ENCODE results near the gene FANCI.

FANCI gene

DNA sequence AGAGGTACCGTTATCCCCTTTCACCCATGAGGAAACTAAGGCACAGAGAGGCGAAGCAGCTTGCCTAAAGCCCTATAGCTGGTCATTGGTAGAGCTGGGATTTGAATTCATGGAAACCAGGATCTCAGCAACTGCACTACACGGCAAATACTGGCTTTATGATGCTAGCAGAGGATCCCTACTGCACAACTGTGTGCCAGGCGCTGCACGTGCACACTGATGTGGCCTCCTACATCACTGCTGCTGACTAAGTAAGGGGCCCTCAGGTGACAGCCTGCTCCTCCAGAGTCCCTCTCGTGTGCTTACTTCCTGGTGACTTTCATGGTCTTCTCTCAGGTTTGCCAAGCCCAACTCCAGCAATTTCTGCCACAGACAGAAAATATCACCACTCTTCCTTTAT, 94.3 kb downstream of the FANCI start:
- Histone ChIP-seq H3K27me3 (ENCODE audit: insufficient read depth, low read length, poor library complexity) (no peaks in the 10 kb centered on the region), H2BK120ac (ENCODE audit: low read depth, low read length) (no peak overlapping the region), H3K4me2 (ENCODE audit: low read length) (no peak overlapping the region), H4K5ac (ENCODE audit: low read length) (no peak overlapping the region), H3K4ac (ENCODE audit: low read depth, low read length) (no peak overlapping the region), H3K4me3 (ENCODE audit: low read length) (no peak overlapping the region), H3K79me1 (ENCODE audit: low read length) (peaks cover 5% of the 10 kb centered on the region), H3K18ac (ENCODE audit: low read length) (no peak overlapping the region), H3K79me2 (ENCODE audit: control insufficient read depth, insufficient read depth, low read length) (peaks cover 9% of the 10 kb centered on the region), H3K27ac (ENCODE audit: low read depth, low read length) (no peak overlapping the region), H3K9ac (ENCODE audit: low read length) (no peak overlapping the region), H2BK5ac (ENCODE audit: low read length) (no peak overlapping the region), H2BK15ac (replicated peaks; ENCODE audit: low read depth) (no peak overlapping the region), H3K23ac (ENCODE audit: low read length) (no peak overlapping the region), H3K36me3 (ENCODE audit: control insufficient read depth, insufficient read depth, low read length) (peaks cover under 1% of the 10 kb centered on the region), H3K4me1 (ENCODE audit: control insufficient read depth, low read depth, low read length) (no peaks in the 10 kb centered on the region), H4K8ac (ENCODE audit: low read depth, low read length) (no peak overlapping the region), H2AK5ac (ENCODE audit: low read length) (no peak overlapping the region), H3K56ac (ENCODE audit: low read length) (no peak overlapping the region)
- no CpG with 5 or more reads among the region's 6 CpGs for WGBS (ENCODE audit: extremely low coverage, insufficient coverage, low lambda C conversion rate)
- DNase-seq: no peak

DNA sequence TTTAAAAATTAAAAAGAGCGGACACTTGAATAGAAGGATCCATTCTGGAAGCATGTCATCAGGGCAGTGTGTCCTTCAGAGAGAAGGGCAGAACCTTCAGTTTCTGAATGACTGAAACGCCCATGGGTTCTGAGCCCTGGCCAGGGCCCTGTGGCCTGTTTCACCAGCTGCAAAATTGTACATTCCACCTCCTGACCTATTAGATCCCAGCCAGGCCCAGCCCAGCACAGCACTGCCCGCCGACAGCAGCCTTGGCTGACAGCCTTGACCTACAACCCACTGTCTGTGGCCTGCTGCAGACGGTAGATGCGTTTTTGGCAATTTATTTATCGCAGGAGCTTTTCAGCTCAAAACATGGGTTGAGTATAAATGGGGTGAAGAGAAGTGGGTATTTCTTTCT, 96.8 kb downstream of the FANCI start:
- Histone ChIP-seq H4K5ac (ENCODE audit: low read length) (no peak overlapping the region), H3K9ac (ENCODE audit: low read length) (no peak overlapping the region), H3K4me3 (ENCODE audit: low read length) (no peak overlapping the region), H2AK5ac (ENCODE audit: low read length) (no peak overlapping the region), H3K56ac (ENCODE audit: low read length) (no peak overlapping the region), H4K8ac (ENCODE audit: low read depth, low read length) (no peak overlapping the region), H3K79me1 (ENCODE audit: low read length) (no peaks in the 10 kb centered on the region), H3K18ac (ENCODE audit: low read length) (no peak overlapping the region), H2BK120ac (ENCODE audit: low read depth, low read length) (no peak overlapping the region), H3K27ac (ENCODE audit: low read depth, low read length) (no peak overlapping the region), H3K4me2 (ENCODE audit: low read length) (no peak overlapping the region), H3K36me3 (ENCODE audit: control insufficient read depth, insufficient read depth, low read length) (no peaks in the 10 kb centered on the region), H3K23ac (ENCODE audit: low read length) (no peak overlapping the region), H3K79me2 (ENCODE audit: control insufficient read depth, insufficient read depth, low read length) (no peaks in the 10 kb centered on the region), H2BK15ac (replicated peaks; ENCODE audit: low read depth) (no peak overlapping the region), H3K27me3 (ENCODE audit: insufficient read depth, low read length, poor library complexity) (no peaks in the 10 kb centered on the region), H2BK5ac (ENCODE audit: low read length) (no peak overlapping the region), H3K4ac (ENCODE audit: low read depth, low read length) (no peak overlapping the region), H3K4me1 (ENCODE audit: control insufficient read depth, low read depth, low read length) (no peaks in the 10 kb centered on the region)
- WGBS (ENCODE audit: extremely low coverage, insufficient coverage, low lambda C conversion rate): no CpG with 5 or more reads among the region's 7 CpGs
- no peak for DNase-seq

- H3K27ac ChIP-seq (ENCODE audit: low read depth, low read length): no peak overlapping the region
- H3K23ac ChIP-seq (ENCODE audit: low read length): no peak overlapping the region
- no peak overlapping the region for H2BK5ac ChIP-seq (ENCODE audit: low read length)
- H2AK5ac ChIP-seq (ENCODE audit: low read length): no peak overlapping the region
- no CpG with 5 or more reads among the region's 8 CpGs for WGBS (ENCODE audit: extremely low coverage, insufficient coverage, low lambda C conversion rate)
- H3K79me2 ChIP-seq (ENCODE audit: control insufficient read depth, insufficient read depth, low read length): no peaks in the 10 kb centered on the region
- no peaks in the 10 kb centered on the region for H3K79me1 ChIP-seq (ENCODE audit: low read length)
- no peak overlapping the region for H3K18ac ChIP-seq (ENCODE audit: low read length)
- H3K56ac ChIP-seq (ENCODE audit: low read length): no peak overlapping the region
- no peak overlapping the region for H2BK15ac ChIP-seq (replicated peaks; ENCODE audit: low read depth)
- H3K4ac ChIP-seq (ENCODE audit: low read depth, low read length): no peak overlapping the region
- no peak overlapping the region for H3K9ac ChIP-seq (ENCODE audit: low read length)
- H3K36me3 ChIP-seq (ENCODE audit: control insufficient read depth, insufficient read depth, low read length): no peaks in the 10 kb centered on the region
- no peak overlapping the region for H4K5ac ChIP-seq (ENCODE audit: low read length)
- no peaks in the 10 kb centered on the region for H3K27me3 ChIP-seq (ENCODE audit: insufficient read depth, low read length, poor library complexity)
- DNase-seq: no peak
- no peak overlapping the region for H2BK120ac ChIP-seq (ENCODE audit: low read depth, low read length)
- H3K4me3 ChIP-seq (ENCODE audit: low read length): no peak overlapping the region
- no peak overlapping the region for H3K4me2 ChIP-seq (ENCODE audit: low read length)
- H3K4me1 ChIP-seq (ENCODE audit: control insufficient read depth, low read depth, low read length): no peaks in the 10 kb centered on the region
- H4K8ac ChIP-seq (ENCODE audit: low read depth, low read length): no peak overlapping the region
Observed at GRCh38 chr15:89341316-89342005, 97.7 kb downstream of the FANCI start.

DNA sequence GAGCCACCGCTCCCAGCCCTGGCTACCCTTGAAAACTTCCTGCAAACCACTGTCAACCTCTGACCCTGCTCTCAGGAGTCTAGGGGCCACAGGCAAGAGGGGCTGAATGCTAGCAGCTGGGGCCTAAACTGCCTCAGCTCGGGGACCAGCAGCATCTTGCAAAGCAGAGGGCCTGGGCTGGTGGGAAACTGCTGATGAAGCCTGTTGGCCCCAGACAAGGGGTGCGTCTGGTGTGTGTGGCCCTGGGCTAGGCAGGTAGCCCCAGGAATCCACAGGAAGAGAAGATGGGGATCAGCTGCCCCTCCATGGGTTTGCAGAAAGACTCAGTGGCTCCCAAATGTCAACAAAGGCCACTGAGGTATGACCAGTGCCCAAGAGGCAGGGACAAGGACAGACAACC, 99.1 kb downstream of the FANCI start:
- no peak overlapping the region for H3K56ac ChIP-seq (ENCODE audit: low read length)
- no peak overlapping the region for H3K9ac ChIP-seq (ENCODE audit: low read length)
- WGBS (ENCODE audit: extremely low coverage, insufficient coverage, low lambda C conversion rate): no CpG with 5 or more reads among the region's 3 CpGs
- H3K4ac ChIP-seq (ENCODE audit: low read depth, low read length): no peak overlapping the region
- no peaks in the 10 kb centered on the region for H3K79me2 ChIP-seq (ENCODE audit: control insufficient read depth, insufficient read depth, low read length)
- no peak for DNase-seq
- no peaks in the 10 kb centered on the region for H3K27me3 ChIP-seq (ENCODE audit: insufficient read depth, low read length, poor library complexity)
- H3K79me1 ChIP-seq (ENCODE audit: low read length): no peaks in the 10 kb centered on the region
- no peak overlapping the region for H2BK5ac ChIP-seq (ENCODE audit: low read length)
- H4K8ac ChIP-seq (ENCODE audit: low read depth, low read length): no peak overlapping the region
- no peak overlapping the region for H2BK120ac ChIP-seq (ENCODE audit: low read depth, low read length)
- H4K5ac ChIP-seq (ENCODE audit: low read length): no peak overlapping the region
- H2BK15ac ChIP-seq (replicated peaks; ENCODE audit: low read depth): no peak overlapping the region
- H3K4me2 ChIP-seq (ENCODE audit: low read length): no peak overlapping the region
- no peak overlapping the region for H3K18ac ChIP-seq (ENCODE audit: low read length)
- no peak overlapping the region for H2AK5ac ChIP-seq (ENCODE audit: low read length)
- H3K27ac ChIP-seq (ENCODE audit: low read depth, low read length): no peak overlapping the region
- no peak overlapping the region for H3K4me3 ChIP-seq (ENCODE audit: low read length)
- H3K23ac ChIP-seq (ENCODE audit: low read length): no peak overlapping the region
- no peaks in the 10 kb centered on the region for H3K4me1 ChIP-seq (ENCODE audit: control insufficient read depth, low read depth, low read length)
- H3K36me3 ChIP-seq (ENCODE audit: control insufficient read depth, insufficient read depth, low read length): no peaks in the 10 kb centered on the region

GRCh38 chr15:89345248-89345647, 101.5 kb downstream of the FANCI start:
- no peak overlapping the region for H3K4ac ChIP-seq (ENCODE audit: low read depth, low read length)
- H3K4me2 ChIP-seq (ENCODE audit: low read length): no peak overlapping the region
- no CpG with 5 or more reads among the region's 4 CpGs for WGBS (ENCODE audit: extremely low coverage, insufficient coverage, low lambda C conversion rate)
- no peak overlapping the region for H3K18ac ChIP-seq (ENCODE audit: low read length)
- H2BK15ac ChIP-seq (replicated peaks; ENCODE audit: low read depth): no peak overlapping the region
- no peak overlapping the region for H2BK5ac ChIP-seq (ENCODE audit: low read length)
- no peaks in the 10 kb centered on the region for H3K79me1 ChIP-seq (ENCODE audit: low read length)
- H2AK5ac ChIP-seq (ENCODE audit: low read length): no peak overlapping the region
- no peak overlapping the region for H3K23ac ChIP-seq (ENCODE audit: low read length)
- H2BK120ac ChIP-seq (ENCODE audit: low read depth, low read length): no peak overlapping the region
- no peak overlapping the region for H4K8ac ChIP-seq (ENCODE audit: low read depth, low read length)
- H4K5ac ChIP-seq (ENCODE audit: low read length): no peak overlapping the region
- no peaks in the 10 kb centered on the region for H3K27me3 ChIP-seq (ENCODE audit: insufficient read depth, low read length, poor library complexity)
- H3K4me3 ChIP-seq (ENCODE audit: low read length): no peak overlapping the region
- H3K27ac ChIP-seq (ENCODE audit: low read depth, low read length): no peak overlapping the region
- no peak overlapping the region for H3K9ac ChIP-seq (ENCODE audit: low read length)
- H3K4me1 ChIP-seq (ENCODE audit: control insufficient read depth, low read depth, low read length): no peaks in the 10 kb centered on the region
- no peak overlapping the region for H3K56ac ChIP-seq (ENCODE audit: low read length)
- no peaks in the 10 kb centered on the region for H3K36me3 ChIP-seq (ENCODE audit: control insufficient read depth, insufficient read depth, low read length)
- no peak for DNase-seq
- H3K79me2 ChIP-seq (ENCODE audit: control insufficient read depth, insufficient read depth, low read length): no peaks in the 10 kb centered on the region

All from mesendoderm (in vitro differentiated cells).